Thymus (tissue), 14 donors: Measurements from ENCODE around the gene UBE2F. TPM values are rescaled to one million over a fixed set of nuclear protein-coding genes. Genes with fewer than 3 reads are reported as not detected.

Experiments
- DNase-seq, 9 donors: peaks; one replicate each; pipeline ENCODE4 v3.0.0-alpha.2; 2013; ENCODE audit warnings: low spot score in 9 of 9, low read depth in 6 of 9, missing footprints in 1 of 9
- H3K27ac ChIP-seq, 2 donors: one replicate each; pipeline ENCODE4 v1.5.1; 2013; ENCODE audit warnings: control low read depth in 1 of 2, low read depth in 1 of 2, low read length in 1 of 2, mild to moderate bottlenecking in 1 of 2, moderate library complexity in 1 of 2
- H3K27me3 ChIP-seq, 2 donors: one replicate each; pipeline ENCODE4 v1.5.1; 2013; ENCODE audit warnings: low read length in 1 of 2; ENCODE audit not compliant: control insufficient read depth in 2 of 2, insufficient read depth in 1 of 2
- H3K36me3 ChIP-seq, 2 donors: one replicate each; pipeline ENCODE4 v1.5.1; 2013; ENCODE audit warnings: low read length in 1 of 2, mild to moderate bottlenecking in 1 of 2, moderate library complexity in 1 of 2; ENCODE audit not compliant: control insufficient read depth in 2 of 2, insufficient read depth in 2 of 2
- H3K4me1 ChIP-seq, 2 donors: one replicate each; pipeline ENCODE4 v1.5.1; 2013; ENCODE audit warnings: low read length in 2 of 2; ENCODE audit not compliant: control insufficient read depth in 2 of 2, insufficient read depth in 2 of 2
- H3K4me3 ChIP-seq, 2 donors: one replicate each; pipeline ENCODE4 v1.5.1; 2013; ENCODE audit warnings: low read length in 2 of 2, control low read depth in 1 of 2, mild to moderate bottlenecking in 1 of 2
- H3K9me3 ChIP-seq, 2 donors: one replicate each; pipeline ENCODE4 v1.5.1; 2013; ENCODE audit warnings: low read length in 1 of 2, mild to moderate bottlenecking in 1 of 2; ENCODE audit not compliant: control insufficient read depth in 2 of 2, insufficient read depth in 1 of 2
- WGBS: extraction: QIAGEN DNeasy Blood & Tissue Kit; methylation state at CpG from one replicate; pipeline ENCODE4 v1.1.7; 2013; 5-methylcytosine and 5-hydroxymethylcytosine counted together
- long read RNA-seq, 10 donors: transcript quantifications; one replicate each; lab custom pipeline, GENCODE V29; 2026
- polyA plus RNA-seq: library from polyadenylated mRNA; stranded (reverse); fragments of 200-250 nt; gene quantifications from one replicate; pipeline ENCODE4 v1.2.3, GENCODE V29; 2013
- total RNA-seq: library from RNA; stranded (reverse); fragments of 120-200 nt; gene quantifications from one replicate; pipeline ENCODE4 v1.2.4, GENCODE V29; 2013
- donor health status: healthy.

UBE2F gene
- total RNA-seq (50.7 TPM), polyA plus RNA-seq (77.8 TPM)
- long read RNA-seq, donor 1, partial matches to known transcripts, result 0 of 1 reads
- long read RNA-seq, donor 1, other reads (novel, unspliced or antisense), result 0 of 1 reads
- long read RNA-seq, donor 2, transcript UBE2F-201 (10 exons, 2,009 nt), result major isoform, 30 of 35 reads
- long read RNA-seq, donor 2, partial matches to known transcripts, result 0 of 35 reads
- long read RNA-seq, donor 2, other reads (novel, unspliced or antisense), result 0 of 35 reads
- long read RNA-seq, donor 3, transcript UBE2F-201 (10 exons, 2,009 nt), result major isoform, 35 of 69 reads
- long read RNA-seq, donor 3, partial matches to known transcripts, result 25 of 69 reads
- long read RNA-seq, donor 3, other reads (novel, unspliced or antisense), result 0 of 69 reads
- long read RNA-seq, donor 4, transcript UBE2F-201 (10 exons, 2,009 nt), result major isoform, 11 of 14 reads
- long read RNA-seq, donor 4, partial matches to known transcripts, result 0 of 14 reads
- long read RNA-seq, donor 4, other reads (novel, unspliced or antisense), result 0 of 14 reads
- long read RNA-seq, donor 5, transcript UBE2F-215 (9 exons, 1,242 nt), result minor isoform, 5 of 51 reads
- long read RNA-seq, donor 5, transcript UBE2F-201 (10 exons, 2,009 nt), result major isoform, 34 of 51 reads
- long read RNA-seq, donor 5, partial matches to known transcripts, result 7 of 51 reads
- long read RNA-seq, donor 5, other reads (novel, unspliced or antisense), result 0 of 51 reads
- long read RNA-seq, donor 6, transcript UBE2F-201 (10 exons, 2,009 nt), result major isoform, 15 of 18 reads
- long read RNA-seq, donor 6, partial matches to known transcripts, result 0 of 18 reads
- long read RNA-seq, donor 6, other reads (novel, unspliced or antisense), result 0 of 18 reads
- long read RNA-seq, donor 7, transcript UBE2F-201 (10 exons, 2,009 nt), result major isoform, 23 of 38 reads
- long read RNA-seq, donor 7, partial matches to known transcripts, result 7 of 38 reads
- long read RNA-seq, donor 7, other reads (novel, unspliced or antisense), result 0 of 38 reads
- long read RNA-seq, donor 8, partial matches to known transcripts, result 0 of 7 reads
- long read RNA-seq, donor 8, other reads (novel, unspliced or antisense), result 0 of 7 reads
- long read RNA-seq, donor 9, transcript UBE2F-201 (10 exons, 2,009 nt), result major isoform, 11 of 16 reads
- long read RNA-seq, donor 9, partial matches to known transcripts, result 0 of 16 reads
- long read RNA-seq, donor 9, other reads (novel, unspliced or antisense), result 0 of 16 reads
- long read RNA-seq, donor 10, transcript UBE2F-201 (10 exons, 2,009 nt), result major isoform, 15 of 21 reads
- long read RNA-seq, donor 10, partial matches to known transcripts, result 0 of 21 reads
- long read RNA-seq, donor 10, other reads (novel, unspliced or antisense), result 0 of 21 reads

DNA sequence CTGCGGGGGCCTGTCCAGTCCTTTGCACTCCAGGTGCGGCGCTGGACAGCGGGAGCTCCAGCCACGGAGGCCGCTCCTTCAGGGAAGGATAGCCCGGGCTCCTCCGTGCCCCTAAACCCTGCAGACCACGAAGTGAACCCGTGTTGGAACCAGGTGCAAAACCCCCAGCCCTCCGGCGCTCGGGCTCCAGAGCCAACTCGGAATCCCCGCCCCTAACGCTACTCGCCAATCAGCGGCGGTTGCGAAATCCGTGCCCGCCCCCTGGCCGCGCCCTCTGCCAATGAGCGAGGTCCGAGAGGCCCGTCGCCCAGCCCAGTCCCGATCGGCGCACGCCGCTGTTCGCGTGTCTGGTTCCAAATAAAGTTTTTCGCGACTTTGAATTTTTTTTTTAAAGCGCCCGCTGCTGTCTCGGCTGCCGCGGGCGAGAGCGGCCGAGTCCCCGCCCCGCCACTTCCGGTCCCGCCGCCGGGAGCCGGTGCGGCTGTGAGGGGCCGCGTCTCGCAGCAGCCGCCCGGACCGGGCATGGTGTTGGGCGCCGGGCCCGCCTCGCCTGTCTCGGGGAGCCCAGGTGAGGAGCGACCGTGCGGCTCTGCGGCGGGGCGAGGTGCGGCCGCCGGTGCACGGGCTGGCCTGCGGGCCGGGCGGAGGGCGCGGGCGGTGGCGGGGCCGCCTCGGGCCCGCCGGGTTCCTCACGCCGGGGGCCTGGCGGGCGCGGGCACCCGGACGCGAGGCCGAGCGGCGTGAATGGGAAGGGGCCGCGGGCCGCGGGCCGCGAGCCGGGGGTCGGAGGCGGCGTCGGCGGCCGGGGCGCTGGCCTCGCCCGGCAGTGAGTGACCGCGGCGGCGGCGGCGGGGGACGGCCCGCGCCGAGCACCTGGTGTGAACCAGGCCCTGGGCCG lies at the start of gene UBE2F:
Gene UBE2F, plus strand, starts transcription at position 450 of the 898 bp plus-strand sequence. CDS start 6,094 bp downstream, outside the sequence.
- under 1% methylated on average over 123 of the region's 123 CpGs for WGBS
- peaks cover 0 to 5% of the 10 kb centered on the region in 2 donors for H3K36me3 ChIP-seq
- H3K4me1 ChIP-seq, result peaks cover 22 to 35% of the 10 kb centered on the region in 2 donors
- H3K4me3 ChIP-seq, result peak within 1 kb of the TSS; percentile 67 to 93
- H3K9me3 ChIP-seq, result peaks cover 0 to 11% of the 10 kb centered on the region in 2 donors
- peak; percentile 83 to 97 (median 94) for DNase-seq
- H3K27me3 ChIP-seq, result peaks cover 0 to 8% of the 10 kb centered on the region in 2 donors
- peak within 1 kb of the TSS; percentile 79 to 82 for H3K27ac ChIP-seq

- Histone ChIP-seq H3K27ac (no peak overlapping the region), H3K27me3 (no peaks in the 10 kb centered on the region), H3K9me3 (peaks cover 0 to 4% of the 10 kb centered on the region in 2 donors), H3K4me1 (peaks cover 0 to under 1% of the 10 kb centered on the region in 2 donors), H3K36me3 (no peaks in the 10 kb centered on the region), H3K4me3 (no peak overlapping the region)
- 99% methylated on average over 5 of the region's 5 CpGs for WGBS
- DNase-seq, result no peak
Measured at GRCh38 chr2:237917696-237918374, 49.0 kb upstream of the UBE2F start.

DNA sequence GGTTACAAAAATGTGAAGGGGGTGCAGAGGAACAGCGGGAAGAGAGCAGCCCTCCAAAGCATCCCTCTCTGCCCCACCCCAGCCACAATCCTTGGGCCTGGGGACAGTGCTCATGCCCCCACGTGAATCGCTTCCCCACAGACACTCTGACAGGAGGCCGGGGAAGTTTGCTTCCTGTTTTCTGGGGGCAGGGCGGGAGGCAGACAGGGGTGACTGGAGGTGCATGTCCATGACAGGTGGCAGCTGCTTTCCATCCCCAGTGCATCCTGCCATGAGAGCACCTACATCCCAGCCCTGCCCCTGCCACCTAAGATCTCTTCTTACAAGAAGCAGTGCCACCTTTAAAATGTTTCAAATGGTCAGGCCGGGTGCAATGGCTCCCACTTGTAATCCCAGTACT lies 47.2 kb upstream of the UBE2F start:
- WGBS, result 28% methylated on average over 6 of the region's 6 CpGs
- H3K36me3 ChIP-seq, result no peaks in the 10 kb centered on the region
- DNase-seq, result no peak

GRCh38 chr2:237920673-237921072 lies 46.1 kb upstream of the UBE2F start:
- H3K4me1 ChIP-seq, result peaks cover 0 to 3% of the 10 kb centered on the region in 2 donors

More for the DNA sequence above, 47.2 kb upstream of the UBE2F start:
- H3K27ac ChIP-seq, result no peak overlapping the region
- no peak overlapping the region for H3K4me3 ChIP-seq
- H3K27me3 ChIP-seq, result peaks cover 0 to 5% of the 10 kb centered on the region in 2 donors
- H3K9me3 ChIP-seq, result peaks cover 0 to 7% of the 10 kb centered on the region in 2 donors
- peaks cover 0 to 3% of the 10 kb centered on the region in 2 donors for H3K4me1 ChIP-seq

GRCh38 chr2:237921967-237922492 lies 44.8 kb upstream of the UBE2F start:
- DNase-seq, result no peak
- Histone ChIP-seq H3K4me1 (peaks cover 3 to 7% of the 10 kb centered on the region in 2 donors), H3K27ac (no peak overlapping the region), H3K36me3 (no peaks in the 10 kb centered on the region), H3K27me3 (peaks cover 0 to 5% of the 10 kb centered on the region in 2 donors), H3K4me3 (no peak overlapping the region), H3K9me3 (peaks cover 0 to 7% of the 10 kb centered on the region in 2 donors)
- 98% methylated on average over 10 of the region's 10 CpGs for WGBS

More at GRCh38 chr2:237920673-237921072, 46.1 kb upstream of the UBE2F start:
- no peak for DNase-seq
- Histone ChIP-seq H3K4me3 (no peak overlapping the region), H3K36me3 (no peaks in the 10 kb centered on the region), H3K9me3 (peaks cover 0 to 7% of the 10 kb centered on the region in 2 donors), H3K27me3 (peaks cover 0 to 5% of the 10 kb centered on the region in 2 donors), H3K27ac (no peak overlapping the region)
- 96% methylated on average over 14 of the region's 14 CpGs for WGBS

DNA sequence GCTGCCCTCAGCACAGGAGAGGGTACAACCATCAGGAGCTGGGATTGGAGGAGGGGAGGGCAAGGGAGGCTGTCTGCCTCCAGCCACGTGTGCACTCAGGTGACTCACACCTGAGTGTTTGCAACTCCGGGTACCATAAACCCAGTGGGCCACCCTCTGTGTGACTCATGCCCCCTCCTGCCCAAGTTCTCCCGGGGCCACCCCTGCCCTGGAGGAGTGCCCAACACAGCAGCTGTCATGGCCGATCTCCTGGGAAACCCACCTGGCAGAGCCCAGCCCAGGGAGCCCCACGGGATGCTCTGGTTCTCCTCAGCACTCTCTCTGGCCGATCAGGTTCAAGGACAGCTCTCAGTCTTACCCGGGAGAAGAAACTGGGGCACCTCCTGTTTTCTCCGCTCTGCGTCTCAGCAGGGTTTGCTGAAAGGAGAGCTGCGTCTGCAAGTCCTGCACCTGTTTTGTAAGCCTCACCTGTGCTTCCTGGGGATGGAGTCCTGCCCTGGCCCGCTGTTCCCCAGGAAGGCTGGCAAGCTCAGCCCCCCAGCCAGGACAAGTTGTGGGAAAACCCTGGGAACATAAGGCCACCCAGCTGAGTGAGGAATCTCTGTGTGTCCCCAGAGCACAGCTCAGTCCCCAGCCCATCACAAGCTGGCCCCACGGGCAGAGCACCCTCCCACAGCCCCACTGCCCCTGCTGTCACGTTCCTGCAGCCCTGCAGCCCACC lies 44.0 kb upstream of the UBE2F start:
- 77% methylated on average over 13 of the region's 13 CpGs for WGBS
- Histone ChIP-seq H3K27me3 (peaks cover 0 to 5% of the 10 kb centered on the region in 2 donors), H3K9me3 (peaks cover 0 to 10% of the 10 kb centered on the region in 2 donors), H3K4me1 (peaks cover 3 to 7% of the 10 kb centered on the region in 2 donors), H3K4me3 (no peak overlapping the region), H3K36me3 (no peaks in the 10 kb centered on the region), H3K27ac (no peak overlapping the region)
- DNase-seq, result no peak
